ENCODE results near the gene DNAJC12.
"Not testable (repeated sequence)": the region's sequence is repeated elsewhere in the genome, so short reads cannot be mapped to it uniquely, and the experiment has no call there.

DNAJC12 gene

DNA sequence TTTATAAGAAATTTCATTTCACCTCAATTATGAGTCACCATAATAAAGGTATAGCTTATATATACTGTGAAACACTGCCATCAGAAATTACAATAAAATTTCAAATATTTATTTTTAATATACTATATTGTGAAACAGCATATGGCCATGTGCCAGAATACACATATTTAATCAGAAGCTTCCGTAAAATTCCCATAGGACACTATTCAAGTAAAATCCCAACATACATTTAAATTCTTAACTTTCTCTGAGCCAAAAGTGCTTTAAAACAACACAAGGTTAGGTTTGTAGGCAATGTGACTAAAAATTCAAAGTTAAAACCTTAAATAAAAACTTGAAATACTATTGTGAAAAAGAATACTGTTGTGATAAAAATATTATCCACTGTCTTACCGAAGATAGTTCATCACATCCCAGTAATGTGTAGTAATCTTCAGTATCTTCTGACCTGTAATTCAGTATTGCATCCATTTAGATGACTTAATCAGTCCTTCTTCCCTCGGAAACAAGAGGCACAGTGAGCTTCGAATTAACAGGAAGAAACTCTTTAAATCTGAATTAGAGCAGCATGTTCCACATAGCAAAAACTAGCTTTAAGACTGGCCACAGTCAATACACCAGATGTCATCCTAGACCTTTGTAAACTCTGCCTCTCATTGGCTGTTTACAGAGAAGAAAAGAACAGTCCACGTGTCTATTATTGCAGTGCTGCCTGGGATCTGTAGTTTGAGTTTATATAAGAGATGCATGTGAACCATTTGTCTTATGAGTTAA is at the start of gene DNAJC12:
DNAJC12 (minus strand) TSS at position 648 of the 774 bp plus-strand sequence; CDS start at position 471, 177 bp downstream.
- DNase-seq (ENCODE audit: low read depth), result peak; percentile 56

DNA sequence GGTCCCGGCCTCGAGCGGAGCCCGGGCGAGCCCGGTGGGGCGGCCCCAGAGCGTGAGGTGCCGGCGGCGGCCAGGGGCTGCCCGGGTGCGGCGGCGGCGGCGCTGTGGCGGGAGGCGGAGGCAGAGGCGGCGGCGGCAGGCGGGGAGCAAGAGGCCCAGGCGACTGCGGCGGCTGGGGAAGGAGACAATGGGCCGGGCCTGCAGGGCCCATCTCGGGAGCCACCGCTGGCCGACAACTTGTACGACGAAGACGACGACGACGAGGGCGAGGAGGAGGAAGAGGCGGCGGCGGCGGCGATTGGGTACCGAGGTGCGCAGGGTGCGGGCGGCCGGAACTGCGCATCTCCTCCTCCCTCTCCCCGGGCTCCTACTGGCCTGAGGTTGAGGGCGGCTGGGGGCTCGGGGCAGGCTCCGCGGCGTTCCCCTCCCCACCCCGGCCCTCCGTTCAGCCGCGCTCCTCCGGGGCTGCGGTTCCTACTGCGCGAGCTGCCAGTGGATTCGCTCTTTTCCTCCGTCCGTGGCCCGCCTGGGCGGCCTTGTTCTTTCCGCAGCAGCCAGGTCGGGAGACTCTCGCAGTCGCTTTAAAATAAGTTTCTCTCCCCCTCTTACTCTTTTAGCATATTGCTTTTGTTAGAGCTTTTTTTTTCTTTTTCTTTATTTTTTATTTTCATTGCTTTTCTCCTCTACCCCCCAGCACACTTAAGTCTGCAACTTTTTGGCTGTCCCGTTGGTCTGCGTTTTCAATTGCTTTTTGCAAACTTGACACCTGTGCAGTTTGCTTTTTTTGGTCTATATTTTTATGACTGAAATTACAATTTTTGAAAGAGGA is 47.1 kb upstream of the DNAJC12 start:
- DNase-seq (ENCODE audit: low read depth), result peak; percentile 29

DNA sequence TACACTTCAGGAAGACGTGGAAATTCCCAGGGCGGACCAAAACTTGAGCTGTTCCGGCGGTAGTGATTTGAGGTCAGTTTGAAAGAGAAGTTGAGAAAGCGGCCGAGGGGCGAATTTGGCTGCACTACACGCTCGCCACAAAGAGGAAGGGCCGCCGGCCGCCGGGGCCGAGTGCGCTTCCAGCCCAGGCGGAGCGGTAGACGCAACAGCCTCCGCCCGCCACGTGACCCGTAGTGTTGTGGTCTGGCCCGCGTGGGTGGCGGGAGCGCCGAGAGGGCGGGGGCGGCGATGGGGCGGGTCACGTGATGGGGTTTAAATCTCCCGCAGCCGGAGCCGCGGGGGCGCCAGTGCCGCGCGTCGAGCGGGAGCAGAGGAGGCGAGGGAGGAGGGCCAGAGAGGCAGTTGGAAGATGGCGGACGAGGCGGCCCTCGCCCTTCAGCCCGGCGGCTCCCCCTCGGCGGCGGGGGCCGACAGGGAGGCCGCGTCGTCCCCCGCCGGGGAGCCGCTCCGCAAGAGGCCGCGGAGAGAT is 46.4 kb upstream of the DNAJC12 start, which contains the start of gene SIRT1:
SIRT1 (plus strand) TSS at position 344 of the 529 bp plus-strand sequence; CDS start at position 410, 66 bp downstream.
- peak; percentile 86 for DNase-seq (ENCODE audit: low read depth)

DNA sequence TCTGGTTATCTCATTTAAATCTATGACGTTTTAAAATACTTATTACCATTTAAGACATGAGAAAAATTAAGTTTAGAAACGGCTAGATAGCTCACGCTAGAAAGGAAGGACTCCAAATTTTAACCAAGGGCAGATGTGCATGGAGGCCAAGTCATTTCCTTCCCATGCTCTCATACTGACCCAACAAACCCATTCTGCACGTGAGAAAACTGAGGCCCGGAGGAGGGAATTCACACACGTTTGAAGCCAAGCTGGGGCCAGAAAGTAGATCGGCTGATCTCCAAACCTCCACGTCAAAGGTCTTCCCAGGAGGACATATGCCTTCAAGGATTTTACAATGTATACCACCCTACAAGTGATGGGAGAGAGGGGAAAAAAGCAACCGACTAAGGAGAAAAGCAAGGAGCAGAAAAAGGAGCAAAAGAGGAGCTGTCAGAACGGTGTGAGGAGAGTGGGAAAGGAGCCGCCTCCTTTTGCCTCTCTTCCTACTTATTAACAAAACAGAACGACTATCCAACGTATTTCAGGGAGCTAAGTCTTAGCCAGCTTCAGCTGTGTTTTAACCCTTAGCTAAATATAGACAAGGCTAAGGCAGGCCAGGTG is 45.8 kb upstream of the DNAJC12 start:
- no peak for DNase-seq (ENCODE audit: low read depth)

DNA sequence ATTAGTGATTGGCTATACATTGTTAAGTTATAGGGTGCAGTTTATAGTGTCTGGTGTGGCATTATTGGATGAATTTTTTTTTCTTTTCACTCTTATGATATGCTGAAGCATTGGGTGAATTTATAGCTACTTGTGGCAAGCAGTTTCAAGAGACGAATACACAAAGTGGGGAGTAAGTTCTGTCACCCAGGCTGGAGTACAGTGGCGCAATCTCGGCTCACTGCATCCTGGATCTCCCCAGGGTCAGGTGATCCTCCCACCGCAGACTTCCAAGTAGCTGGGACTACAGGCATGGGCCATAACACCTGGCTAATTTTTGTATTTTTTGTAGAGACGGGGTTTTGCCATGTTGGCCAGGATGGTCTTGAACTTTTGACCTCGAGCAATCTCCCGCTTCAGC is 40.1 kb upstream of the DNAJC12 start:
- DNase-seq (ENCODE audit: low read depth), result no peak

DNA sequence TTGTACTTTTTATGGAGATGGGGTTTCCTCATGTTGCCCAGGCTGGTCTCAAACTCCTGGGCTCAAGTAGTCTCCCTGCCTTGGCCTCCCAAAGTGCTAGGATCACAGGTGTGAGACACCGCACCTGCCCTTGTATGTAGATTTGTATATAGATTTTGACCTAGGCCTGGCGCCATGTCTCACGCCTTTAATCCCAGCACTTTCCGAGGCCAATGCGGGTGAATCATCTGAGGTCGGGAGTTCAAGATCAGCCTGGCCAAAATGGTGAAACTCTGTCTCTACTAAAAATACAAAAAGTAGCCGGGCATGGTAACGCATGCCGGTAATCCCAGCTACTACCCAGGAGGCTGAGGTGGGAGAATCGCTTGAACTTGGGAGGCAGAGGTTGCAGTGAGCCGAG is 39.4 kb upstream of the DNAJC12 start:
- not testable (repeated sequence) for DNase-seq (ENCODE audit: low read depth)

DNA sequence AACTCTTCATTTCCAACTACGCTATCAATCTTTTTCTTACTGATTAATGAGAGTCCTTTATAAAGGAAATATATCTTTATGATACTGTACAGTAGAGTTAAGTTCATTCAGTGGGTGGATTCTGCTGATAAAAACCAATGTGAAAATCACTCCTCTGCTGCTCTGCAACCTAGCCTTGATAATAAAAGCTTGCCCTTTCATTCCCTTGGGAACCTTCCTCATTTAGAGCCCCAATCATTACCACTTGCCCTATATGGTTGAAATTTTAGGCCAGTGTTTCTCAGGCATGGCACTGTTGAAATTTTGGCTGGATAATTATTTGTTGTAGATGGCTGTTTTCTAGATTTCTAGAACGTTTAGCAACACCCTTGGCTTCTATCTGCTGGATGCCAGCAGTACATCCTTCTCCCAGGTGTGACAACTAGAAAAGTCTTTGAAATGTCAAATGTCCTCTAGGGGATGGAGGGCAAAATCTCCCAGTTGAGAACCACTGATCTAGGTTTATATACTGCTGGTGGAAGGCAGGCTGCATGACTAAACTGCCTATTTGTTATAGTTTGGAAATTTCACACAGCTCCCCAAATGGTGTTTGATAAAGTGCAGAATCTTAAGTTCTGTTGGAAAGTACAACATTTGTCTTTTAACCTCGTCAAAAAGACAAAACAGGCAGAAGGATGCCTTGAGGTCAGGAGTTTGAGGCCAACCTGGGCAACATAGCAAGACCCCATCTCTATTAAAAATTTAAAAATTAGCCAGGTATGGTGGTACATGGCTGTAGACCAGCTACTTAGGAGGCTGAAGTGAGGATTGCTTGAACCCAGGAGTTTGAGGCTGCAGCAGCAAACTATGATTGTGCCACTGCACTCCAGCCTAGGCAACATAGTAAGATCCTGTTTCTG is 37.6 kb upstream of the DNAJC12 start:
- no peak for DNase-seq (ENCODE audit: low read depth)

DNA sequence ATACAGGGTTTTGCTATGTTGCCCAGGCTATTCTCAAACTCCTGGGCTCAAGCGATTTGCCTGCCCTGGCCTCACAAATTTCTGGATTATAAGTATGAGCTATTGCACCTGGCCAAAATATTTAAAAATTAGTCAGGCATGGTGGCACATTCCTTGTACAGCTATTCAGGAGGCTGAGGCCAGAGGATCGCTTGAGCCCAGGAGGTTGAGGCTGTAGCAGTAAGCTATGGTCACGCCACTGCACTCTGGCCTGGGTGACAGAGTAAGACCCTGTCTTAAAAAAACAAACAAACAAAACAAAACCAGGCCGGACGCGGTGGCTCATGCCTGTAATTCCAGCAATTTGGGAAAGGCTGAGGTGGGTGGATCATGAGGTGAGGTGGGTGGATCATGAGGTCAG is 32.0 kb upstream of the DNAJC12 start:
- no peak for DNase-seq (ENCODE audit: low read depth)

DNA sequence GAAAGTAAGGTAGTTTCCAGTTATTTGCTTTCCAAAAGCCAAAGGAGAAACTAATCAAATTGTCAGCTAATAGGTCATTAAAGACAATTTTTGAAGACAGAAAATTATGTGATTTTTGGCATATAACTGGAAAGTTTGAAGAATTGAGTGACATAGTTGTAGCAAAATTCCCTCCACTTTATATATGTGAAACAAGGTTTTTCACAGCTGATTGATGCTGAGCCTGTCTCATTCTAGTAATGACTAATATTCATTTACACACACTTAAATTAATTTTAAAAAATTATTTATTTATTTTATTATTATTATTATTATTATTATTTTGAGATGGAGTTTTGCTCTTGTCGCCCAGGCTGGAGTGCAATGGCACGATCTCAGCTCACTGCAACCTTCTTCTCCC is 30.1 kb upstream of the DNAJC12 start:
- no peak for DNase-seq (ENCODE audit: low read depth)

DNA sequence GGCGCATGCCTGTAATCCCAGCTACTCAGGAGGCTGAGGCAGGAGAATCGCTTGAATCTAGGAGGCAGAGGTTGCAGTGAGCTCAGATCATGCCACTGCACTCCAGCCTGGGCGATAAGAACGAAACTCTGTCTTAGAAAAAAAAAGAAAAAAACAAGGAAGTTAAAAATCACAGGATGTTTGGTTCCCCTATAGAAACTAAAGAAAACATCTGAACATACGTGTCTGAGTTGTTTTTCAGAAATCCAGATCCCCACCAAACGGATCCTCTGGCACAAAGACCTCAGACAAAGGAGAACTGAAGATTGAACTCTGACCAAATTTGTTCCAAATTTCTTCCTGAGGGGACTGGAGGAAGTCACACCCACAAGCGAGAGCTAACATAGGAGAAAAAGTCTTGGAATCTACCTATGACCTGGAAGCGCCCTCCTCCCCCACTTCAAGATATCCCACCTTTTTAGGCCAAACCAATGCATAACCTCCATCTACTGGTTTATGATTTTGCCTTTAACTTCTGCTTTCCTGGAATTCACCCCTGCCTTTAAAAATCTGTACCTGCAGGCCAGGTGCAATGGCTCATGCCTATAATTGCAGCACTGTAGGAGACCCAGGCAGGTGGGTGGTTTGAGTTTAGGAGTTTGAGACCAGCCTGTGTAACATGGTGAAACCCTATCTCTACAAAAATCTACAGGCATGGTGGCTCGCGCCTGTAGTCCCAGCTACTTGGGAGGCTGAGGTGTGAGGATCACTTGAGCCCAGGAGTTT is 26.8 kb upstream of the DNAJC12 start:
- DNase-seq (ENCODE audit: low read depth), result no peak

DNA sequence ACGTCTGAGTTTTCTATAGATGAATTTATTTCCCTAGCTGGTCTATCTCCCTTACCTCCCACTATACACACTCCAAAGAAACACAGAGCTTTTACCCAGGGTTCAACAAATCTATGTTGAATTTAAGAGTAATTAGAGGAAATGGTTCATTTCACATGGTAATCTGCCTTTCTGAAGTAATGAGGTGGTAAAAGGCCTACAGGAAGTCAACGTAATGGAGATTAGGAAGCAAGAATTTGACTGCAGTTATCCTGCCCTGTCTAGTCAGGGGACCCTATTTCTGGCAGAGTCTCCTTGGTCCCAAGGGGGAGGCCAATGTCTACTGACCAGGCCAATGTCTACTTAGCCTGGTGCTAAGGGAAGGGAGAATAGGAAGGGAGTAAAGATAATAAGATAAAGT is 25.1 kb upstream of the DNAJC12 start:
- DNase-seq (ENCODE audit: low read depth), result no peak

DNA sequence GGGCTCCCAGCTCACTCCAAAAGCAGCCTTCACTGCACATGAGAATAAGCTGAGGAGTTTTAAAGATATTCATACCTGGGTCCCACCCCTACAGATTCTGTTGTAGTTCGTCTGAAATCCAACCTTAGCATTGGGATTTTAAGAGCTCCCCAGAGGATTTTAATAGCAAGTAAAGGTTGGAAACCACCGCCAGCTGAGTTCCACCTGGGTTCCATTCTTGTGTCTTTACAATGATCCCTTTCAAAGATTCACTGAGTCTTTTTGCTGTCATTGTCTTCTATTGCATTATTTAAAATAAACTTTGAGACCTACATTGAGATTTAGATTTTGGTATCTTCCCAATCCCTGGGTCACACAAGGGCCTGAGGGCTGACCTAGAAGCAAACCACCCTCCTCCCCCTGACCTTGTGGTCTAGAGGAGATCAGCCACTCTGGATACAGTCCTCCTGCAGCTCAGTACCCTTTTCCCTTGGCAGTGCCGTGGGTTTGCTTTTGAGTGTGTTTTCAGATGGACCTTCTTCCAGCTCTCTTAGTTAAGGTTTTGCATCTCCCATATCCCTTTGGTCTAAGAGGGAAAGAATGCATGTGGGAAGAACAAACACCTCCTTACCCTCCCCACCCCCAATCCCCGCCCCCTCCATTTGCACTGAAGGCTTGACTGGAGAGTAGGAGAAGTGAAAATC is 23.9 kb upstream of the DNAJC12 start:
- DNase-seq (ENCODE audit: low read depth), result no peak

DNA sequence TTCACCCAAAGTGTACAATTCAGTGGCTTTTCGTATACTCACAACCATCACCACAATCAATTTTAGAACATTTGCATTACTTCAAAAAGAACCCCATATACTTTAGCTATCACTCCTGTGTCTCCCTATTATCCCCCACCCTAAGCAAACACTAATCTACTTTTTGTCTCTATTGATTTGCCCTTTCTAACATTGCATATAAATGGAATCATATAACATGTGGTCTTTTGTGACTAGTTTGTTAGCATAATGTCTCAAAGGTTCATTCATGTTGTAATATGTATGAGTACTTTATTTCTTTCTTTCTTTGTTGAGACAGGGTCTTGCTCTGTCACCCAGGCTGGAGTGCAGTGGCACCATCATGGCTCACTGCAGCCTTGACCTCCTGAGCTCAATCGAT is 21.0 kb upstream of the DNAJC12 start:
- no peak for DNase-seq (ENCODE audit: low read depth)

DNA sequence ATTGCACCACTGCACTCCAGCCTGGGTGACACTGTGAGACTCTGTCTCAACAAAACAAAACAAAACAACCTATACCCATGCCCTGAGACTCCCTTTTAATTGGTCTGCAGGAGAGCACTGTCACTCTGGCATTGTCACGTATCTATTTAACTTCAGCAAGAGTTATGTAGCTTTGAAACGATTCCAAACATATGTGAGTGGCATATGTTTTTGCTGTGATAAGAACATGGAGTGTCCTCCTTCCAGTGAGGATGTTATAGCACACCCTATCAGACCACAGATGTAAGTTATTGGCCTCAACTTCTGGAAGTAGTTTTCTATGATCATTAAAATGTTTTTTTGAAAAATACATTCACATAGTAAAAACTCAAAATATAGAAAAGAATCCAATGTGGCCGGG is 15.5 kb upstream of the DNAJC12 start:
- DNase-seq (ENCODE audit: low read depth), result no peak

DNA sequence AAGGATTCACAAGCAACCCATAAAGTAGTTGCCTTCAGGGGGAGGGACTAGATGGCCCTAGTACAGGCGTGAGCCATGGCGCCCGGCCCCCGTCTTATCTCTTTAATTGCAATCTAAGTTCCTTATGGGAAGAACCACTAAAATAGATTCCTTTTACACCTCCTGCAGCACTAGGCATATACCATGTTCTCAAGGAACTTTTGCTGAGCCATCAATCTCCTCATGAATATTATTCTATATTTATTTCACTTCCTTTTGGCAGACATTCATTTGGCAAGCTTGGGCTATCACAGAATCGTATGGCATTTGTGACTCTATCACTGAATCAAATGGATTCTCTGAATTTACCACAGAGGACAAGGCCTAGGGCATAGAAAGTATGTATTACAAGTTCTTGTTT is 14.8 kb upstream of the DNAJC12 start:
- DNase-seq (ENCODE audit: low read depth), result no peak

DNA sequence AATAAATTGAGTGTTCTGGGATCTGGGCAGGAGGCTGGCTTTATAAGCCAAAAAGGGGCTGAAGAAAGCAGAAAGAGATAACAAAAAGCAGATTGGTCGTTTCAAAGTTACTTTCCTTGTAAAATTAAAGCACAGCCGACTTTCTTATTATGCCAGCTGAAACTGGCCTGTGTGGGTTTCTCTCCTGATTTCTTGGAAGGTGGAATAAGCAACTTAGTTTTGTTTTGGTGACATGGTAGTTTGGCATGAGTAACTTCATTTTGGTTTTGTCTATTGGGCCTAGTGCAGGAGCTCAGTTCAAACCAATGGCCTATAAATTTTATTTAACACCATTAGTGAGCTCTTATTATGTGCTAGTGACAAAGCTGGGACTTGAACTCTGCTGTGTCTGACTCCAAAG is 13.2 kb upstream of the DNAJC12 start:
- no peak for DNase-seq (ENCODE audit: low read depth)

DNA sequence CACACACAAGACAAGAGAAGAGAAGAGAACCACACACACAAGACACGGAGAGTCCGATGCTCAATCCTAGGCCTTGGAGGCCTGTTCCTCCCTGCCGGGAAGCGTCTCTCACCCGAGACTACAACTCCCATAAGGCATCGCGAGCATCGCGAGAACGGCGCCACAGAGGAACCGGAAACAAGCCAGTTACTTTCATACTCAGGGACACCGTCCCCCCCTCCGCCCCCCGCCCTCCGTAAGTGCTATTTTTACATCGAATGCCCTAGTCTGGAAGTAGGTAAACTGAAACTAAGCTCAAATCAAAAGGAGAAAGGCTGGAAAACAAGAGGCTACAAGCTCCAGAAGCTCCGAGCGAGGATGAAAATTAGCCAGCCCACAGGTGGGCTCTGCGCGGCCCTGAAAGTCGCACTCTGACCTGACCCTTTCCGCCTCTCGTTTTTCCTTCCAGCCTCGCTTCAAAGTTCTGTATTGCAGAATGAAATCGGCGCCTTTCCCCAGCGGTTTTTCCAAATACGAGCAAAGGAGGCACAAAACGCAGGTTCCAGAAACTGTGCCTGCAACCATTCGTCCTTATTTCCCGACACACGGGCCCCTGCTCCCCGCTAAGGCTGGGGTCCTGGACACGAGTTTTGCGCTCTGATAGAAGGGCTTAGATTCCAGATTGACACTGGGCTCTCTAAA is 11.5 kb upstream of the DNAJC12 start:
- DNase-seq (ENCODE audit: low read depth), result peak; percentile 87

DNA sequence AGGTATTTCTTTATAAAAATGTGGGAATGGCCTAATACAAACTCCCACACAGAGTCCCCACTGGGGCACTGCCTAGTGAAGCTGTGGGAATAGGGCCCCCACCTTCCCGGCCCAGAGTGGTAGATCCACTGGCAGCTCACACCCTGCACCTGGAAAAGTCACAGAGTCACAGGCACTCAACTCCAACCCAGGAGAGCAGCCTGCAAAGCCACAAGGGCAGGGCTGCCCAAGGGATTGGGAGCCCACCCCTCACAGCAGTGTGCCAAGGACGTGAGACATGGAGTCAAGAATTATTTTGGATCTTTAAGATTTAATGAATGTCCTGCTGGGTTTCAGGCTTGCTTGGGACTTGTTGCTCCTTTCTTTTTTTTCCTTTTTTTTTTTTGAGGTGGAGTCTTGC is 5.3 kb upstream of the DNAJC12 start:
- no peak for DNase-seq (ENCODE audit: low read depth)

DNA sequence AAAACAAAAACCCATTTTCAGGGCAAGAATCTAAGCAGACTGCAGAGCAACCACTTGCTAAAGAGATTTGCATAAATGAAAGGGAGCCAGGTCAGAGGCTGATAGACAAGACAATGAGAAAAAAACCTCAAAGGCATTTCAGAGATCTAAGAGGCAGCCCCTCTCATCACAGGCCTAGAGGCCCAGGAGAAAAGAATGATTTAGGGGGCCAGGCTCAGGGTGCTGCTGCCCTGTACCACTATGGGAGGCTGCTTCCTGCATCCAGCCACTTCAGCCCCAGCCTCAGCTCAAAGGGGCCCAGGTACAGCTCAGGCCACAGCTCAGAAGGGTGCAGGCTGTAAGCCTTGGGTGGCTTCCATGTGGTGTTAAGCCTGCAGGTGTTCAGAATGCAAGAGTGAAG is 3.7 kb upstream of the DNAJC12 start:
- DNase-seq (ENCODE audit: low read depth), result no peak

DNA sequence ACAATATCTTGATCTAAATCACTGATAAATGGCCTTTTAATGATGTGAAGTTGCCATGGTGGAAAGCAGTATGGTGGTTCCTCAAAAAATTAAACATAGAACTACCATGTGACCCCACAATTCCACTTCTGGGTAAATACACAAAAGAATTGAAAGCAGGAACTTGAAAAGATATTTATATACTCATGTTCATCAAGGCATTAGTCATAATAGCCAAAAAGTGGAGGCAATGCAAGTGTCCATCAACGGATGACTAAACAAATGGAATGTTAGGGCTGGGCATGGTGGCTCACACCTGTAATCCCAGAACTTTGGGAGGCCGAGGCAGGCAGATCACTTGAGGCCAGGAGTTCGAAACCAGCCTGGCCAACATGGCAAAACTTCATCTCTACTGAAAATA is 2.0 kb upstream of the DNAJC12 start:
- no peak for DNase-seq (ENCODE audit: low read depth)
